SK-N-SH (cell line): ENCODE results near the gene DAPP1. TPM values are rescaled to one million over a fixed set of nuclear protein-coding genes. Genes with fewer than 3 reads are reported as not detected.
A peak's percentile ranks its signal among the peaks of the same experiment; 100 is the strongest.

Experiments used
- CTCF ChIA-PET: fragments of 300-600, 350-600 bp; formaldehyde crosslinking; extraction: SDS; loops from one replicate; lab custom pipeline; 2021; lab: Yijun Ruan, JAX
- POLR2A ChIA-PET: fragments of 350-600 bp; sonication (Branson Sonifier 250); formaldehyde crosslinking; extraction: SDS; loops from one replicate; lab custom pipeline; 2020; ENCODE audit warnings: antibody characterized with exemption, inconsistent platforms; lab: Yijun Ruan, JAX
- DNase-seq: peaks from one replicate; pipeline ENCODE4 v3.0.0; 2012
- H2AFZ ChIP-seq: fragments of 200-600 bp; sonication (generic); 2 replicates; pipeline ENCODE4 v1.8.1; 2016; ENCODE audit warnings: antibody characterized with exemption, mild to moderate bottlenecking, low read depth
- H3F3A ChIP-seq: fragments of 200-600 bp; sonication (generic); replicated peaks from 2 replicates; pipeline ENCODE3; 2016; ENCODE audit warnings: antibody characterized with exemption, mild to moderate bottlenecking; ENCODE audit not compliant: insufficient read depth
- H3K27ac ChIP-seq, 2 experiments: fragments of 200-500 bp in 1 of 2; fragments of 200-600 bp in 1 of 2; sonication (Bioruptor generic) in 1 of 2; sonication (generic), shearing (Covaris generic) in 1 of 2; 2 replicates each; pipeline versions ENCODE4 v1.5.1 to v1.6.1; 2014 to 2016; ENCODE audit warnings: low read depth in 2 of 2, inconsistent platforms in 1 of 2, low read length in 1 of 2, mild to moderate bottlenecking in 1 of 2, mixed read lengths in 1 of 2
- H3K27me3 ChIP-seq: fragments of 200-600 bp; sonication (generic), shearing (Covaris generic); 2 replicates; pipeline ENCODE4 v1.6.1; 2016; ENCODE audit warnings: mixed run types; ENCODE audit not compliant: insufficient read depth
- H3K36me3 ChIP-seq, 2 experiments: fragments of 200-500 bp in 1 of 2; fragments of 200-600 bp in 1 of 2; sonication (Bioruptor generic) in 1 of 2; sonication (generic) in 1 of 2; replicated peaks in 1 of 2; 2 replicates each; pipeline versions ENCODE3 to v1.5.1; 2014 to 2016; ENCODE audit warnings: low read length in 1 of 2, mild to moderate bottlenecking in 1 of 2; ENCODE audit not compliant: insufficient read depth in 2 of 2, control insufficient read depth in 1 of 2
- H3K4me1 ChIP-seq, 2 experiments: fragments of 200-500 bp in 1 of 2; fragments of 200-600 bp in 1 of 2; sonication (Bioruptor generic) in 1 of 2; sonication (generic), shearing (Covaris generic) in 1 of 2; 2 replicates each; pipeline versions ENCODE4 v1.5.1 to v1.6.1; 2014 to 2016; ENCODE audit warnings: low read depth in 1 of 2, low read length in 1 of 2, mixed run types in 1 of 2; ENCODE audit not compliant: insufficient read depth in 2 of 2, control insufficient read depth in 1 of 2
- H3K4me2 ChIP-seq: fragments of 200-600 bp; sonication (generic), shearing (Covaris generic); 2 replicates; pipeline ENCODE4 v1.6.1; 2017; ENCODE audit warnings: mixed run types
- H3K4me3 ChIP-seq, 2 experiments: fragments of 200-500 bp in 1 of 2; fragments of 200-600 bp in 1 of 2; sonication (Bioruptor generic) in 1 of 2; sonication (generic), shearing (Covaris generic) in 1 of 2; 2 replicates each; pipeline versions ENCODE4 v1.5.1 to v1.8.1; 2014 to 2016; ENCODE audit warnings: low read depth in 2 of 2, inconsistent platforms in 1 of 2, low read length in 1 of 2, mild to moderate bottlenecking in 1 of 2, mixed read lengths in 1 of 2, moderate library complexity in 1 of 2
- H3K79me2 ChIP-seq: fragments of 200-600 bp; sonication (generic); 2 replicates; pipeline ENCODE4 v1.8.1; 2017; ENCODE audit warnings: mild to moderate bottlenecking; ENCODE audit not compliant: insufficient read depth
- H3K9ac ChIP-seq: fragments of 200-600 bp; sonication (generic); 2 replicates; pipeline ENCODE4 v1.6.1; 2017; ENCODE audit warnings: mixed run types
- H3K9me2 ChIP-seq: fragments of 200-600 bp; sonication (generic); 2 replicates; pipeline ENCODE4 v1.6.1; 2017; ENCODE audit warnings: mixed run types
- H3K9me3 ChIP-seq: fragments of 200-600 bp; sonication (generic); 2 replicates; pipeline ENCODE4 v1.6.1; 2017; ENCODE audit warnings: mixed run types, mild to moderate bottlenecking, moderate library complexity
- H4K20me1 ChIP-seq: fragments of 200-600 bp; sonication (generic); 2 replicates; pipeline ENCODE4 v1.6.1; 2017; ENCODE audit warnings: mild to moderate bottlenecking, mixed run types; ENCODE audit not compliant: insufficient read depth
- CHD2 ChIP-seq: fragments of 150-350 bp; IDR thresholded peaks from 2 replicates; pipeline ENCODE4 v1.6.1; 2018; ENCODE audit warnings: low read length; ENCODE audit not compliant: partially characterized antibody
- CTCF ChIP-seq: fragments of 200-600 bp; sonication (generic); IDR thresholded peaks from 2 replicates; pipeline ENCODE4 v1.6.1; 2017; ENCODE audit warnings: antibody characterized with exemption, mild to moderate bottlenecking, moderate library complexity
- ELF1 ChIP-seq: IDR thresholded peaks from 2 replicates; pipeline ENCODE4 v1.4.0; 2012
- EP300 ChIP-seq, 2 experiments: IDR thresholded peaks; 2 replicates each; pipeline versions ENCODE4 v1.4.0 to v1.6.1; 2012; ENCODE audit warnings: borderline replicate concordance in 1 of 2, low read depth in 1 of 2, low read length in 1 of 2
- FOXM1 ChIP-seq: IDR thresholded peaks from 2 replicates; pipeline ENCODE4 v1.4.0; 2012; ENCODE audit warnings: low read depth, mild to moderate bottlenecking
- GABPA ChIP-seq: IDR thresholded peaks from 2 replicates; pipeline ENCODE4 v1.4.0; 2012; ENCODE audit warnings: low read depth, mild to moderate bottlenecking
- GATA2 ChIP-seq: sonication (generic); formaldehyde crosslinking; IDR thresholded peaks from 2 replicates; pipeline ENCODE4 v1.5.0; 2020; ENCODE audit warnings: mild to moderate bottlenecking, missing genetic modification reagents
- IRF3 ChIP-seq: fragments of 150-350 bp; IDR thresholded peaks from 2 replicates; pipeline ENCODE4 v1.6.1; 2016; ENCODE audit warnings: mild to moderate bottlenecking, low read depth, low read length
- JUND ChIP-seq: IDR thresholded peaks from 2 replicates; pipeline ENCODE4 v1.4.0; 2012
- MEF2A ChIP-seq: IDR thresholded peaks from 2 replicates; pipeline ENCODE4 v1.4.0; 2012; ENCODE audit warnings: low read depth, borderline replicate concordance
- MXI1 ChIP-seq: IDR thresholded peaks from 2 replicates; pipeline ENCODE4 v1.6.1; 2012; ENCODE audit warnings: mild to moderate bottlenecking, low read depth, low read length, improper control_type of control experiment
- NFIC ChIP-seq: IDR thresholded peaks from 2 replicates; pipeline ENCODE4 v1.4.0; 2012; ENCODE audit warnings: borderline replicate concordance
- NRF1 ChIP-seq: IDR thresholded peaks from 2 replicates; pipeline ENCODE4 v1.6.1; 2012; ENCODE audit warnings: low read depth, mild to moderate bottlenecking, low read length
- RAD21 ChIP-seq: IDR thresholded peaks from 2 replicates; pipeline ENCODE4 v1.6.1; 2012; ENCODE audit warnings: mild to moderate bottlenecking, low read length
- RCOR1 ChIP-seq: fragments of 150-350 bp; IDR thresholded peaks from 2 replicates; pipeline ENCODE4 v1.6.1; 2017; ENCODE audit warnings: antibody characterized with exemption, low read length
- SIN3A ChIP-seq: IDR thresholded peaks from 2 replicates; pipeline ENCODE4 v1.6.1; 2012; ENCODE audit warnings: low read depth, mild to moderate bottlenecking, low read length, moderate library complexity, borderline replicate concordance
- SMC3 ChIP-seq: IDR thresholded peaks from 2 replicates; pipeline ENCODE4 v1.6.1; 2012; ENCODE audit warnings: low read depth, low read length, improper control_type of control experiment
- TAF1 ChIP-seq: IDR thresholded peaks from 2 replicates; pipeline ENCODE4 v1.6.1; 2012; ENCODE audit warnings: low read depth, mild to moderate bottlenecking, low read length, moderate library complexity, borderline replicate concordance
- WGBS: methylation state at CpG from one replicate; pipeline ENCODE4 v1.1.6; 2017; ENCODE audit warnings: low lambda C conversion rate; 5-methylcytosine and 5-hydroxymethylcytosine counted together
- polyA plus RNA-seq, 3 experiments: library from polyadenylated mRNA; depleted of rRNA; stranded (reverse); fragments of >200 nt; gene quantifications; 2 replicates each; pipeline ENCODE4 v1.2.3, GENCODE V29; 2012
- TF ChIP-seq, protein P1 (sequence below): IDR thresholded peaks from 2 replicates; pipeline ENCODE4 v1.4.0; 2012; ENCODE audit warnings: low read depth, borderline replicate concordance

Gene DAPP1
- polyA plus RNA-seq, 1 of the 3 experiments (the other 2 are of a cell fraction): not detected

DNA sequence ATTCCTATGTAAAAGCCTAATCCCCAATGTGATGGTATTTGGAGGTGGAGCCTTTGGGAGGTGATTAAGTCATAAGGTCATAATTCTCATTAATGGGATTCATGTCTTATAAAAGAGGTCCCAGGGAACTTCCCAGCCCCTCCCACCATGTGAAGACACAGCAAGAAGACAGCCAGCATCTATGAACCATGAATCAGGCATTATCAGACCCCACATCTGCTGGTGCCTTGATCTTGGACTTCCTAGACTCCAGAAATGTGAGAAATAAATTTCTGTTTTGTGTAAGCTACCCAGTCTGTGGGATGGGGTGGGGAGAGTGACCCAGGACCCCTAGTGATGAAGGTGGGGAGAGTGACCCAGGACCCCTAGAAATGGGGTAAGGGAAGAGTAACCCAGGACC lies 6.1 kb upstream of the DAPP1 start:
- ChIA-PET POLR2A (no interaction called here), CTCF (interaction anchor here (0.9 to 2.9 kb wide), 6 partner anchors 61 to 252 kb away, joined by 3 to 25 read pairs (median 5); no protein-coding TSS in a partner anchor)
- H3K4me2 ChIP-seq: no peak overlapping the region

DNA sequence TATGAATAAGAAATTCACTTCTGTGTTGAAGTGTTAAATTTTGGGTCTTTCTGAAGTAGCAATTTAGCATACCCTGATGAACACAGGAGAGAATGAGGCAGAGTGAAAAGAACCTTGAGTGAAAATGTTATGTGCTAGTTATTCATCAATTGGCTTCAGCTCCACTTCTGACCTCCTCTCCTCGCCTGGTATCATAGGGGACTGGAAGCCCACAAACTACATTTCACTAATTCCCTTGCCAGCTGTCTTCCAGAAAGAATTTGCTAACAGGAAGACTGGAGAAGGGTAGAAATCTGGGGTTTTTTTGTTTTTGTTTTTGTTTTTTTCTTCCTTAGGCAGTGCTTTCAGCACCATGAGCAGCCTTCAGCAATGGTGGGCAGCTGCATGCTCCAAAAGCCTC lies 5.5 kb upstream of the DAPP1 start:
- WGBS: 13% methylated on average over 1 of the region's 1 CpG
- no peaks in the 10 kb centered on the region for H4K20me1 ChIP-seq
- no peak overlapping the region for H3K9ac ChIP-seq
- no peaks in the 10 kb centered on the region for H3K9me2 ChIP-seq
- H3K9me3 ChIP-seq: no peaks in the 10 kb centered on the region
- POLR2A ChIA-PET: no interaction called here
- DNase-seq: no peak
- H2AFZ ChIP-seq: no peak overlapping the region
- no peaks in the 10 kb centered on the region for H3K79me2 ChIP-seq
- H3K36me3 ChIP-seq: no peaks in the 10 kb centered on the region
- no peak overlapping the region for H3K27ac ChIP-seq
- no peaks in the 10 kb centered on the region for H3F3A ChIP-seq
- H3K4me3 ChIP-seq: no peak overlapping the region
- no peak overlapping the region for H3K4me2 ChIP-seq
- TF ChIP-seq SMC3: no peak
- TF ChIP-seq TAF1: no peak
- no peak for TF ChIP-seq SIN3A
- TF ChIP-seq RAD21: no peak
- no peak for TF ChIP-seq JUND
- no peak for TF ChIP-seq GATA2 (CRISPR knock-in tag)
- TF ChIP-seq NFIC: no peak
- no peak for TF ChIP-seq NRF1
- H3K27me3 ChIP-seq: no peaks in the 10 kb centered on the region
- CTCF ChIA-PET: interaction anchor here (0.7 to 1.7 kb wide), 12 partner anchors 8 to 253 kb away, joined by 3 to 6 read pairs (median 4); no protein-coding TSS in a partner anchor
- H3K4me1 ChIP-seq: no peaks in the 10 kb centered on the region

More for the DNA sequence above, 6.1 kb upstream of the DAPP1 start:
- Histone ChIP-seq H4K20me1 (no peaks in the 10 kb centered on the region), H3F3A (no peaks in the 10 kb centered on the region), H3K9me2 (no peaks in the 10 kb centered on the region), H3K9ac (no peak overlapping the region), H3K36me3 (no peaks in the 10 kb centered on the region), H3K27me3 (peaks cover 5% of the 10 kb centered on the region; the same call in 1 of the 2 replicates), H3K4me1 (no peaks in the 10 kb centered on the region), H3K4me3 (no peak overlapping the region), H3K79me2 (no peaks in the 10 kb centered on the region), H2AFZ (no peak overlapping the region), H3K9me3 (no peaks in the 10 kb centered on the region), H3K27ac (no peak overlapping the region)
- no peak for DNase-seq
- TF ChIP-seq SMC3 (no peak), MXI1 (no peak), RAD21 (no peak)

- no peak for DNase-seq
- Histone ChIP-seq H3K36me3 (no peaks in the 10 kb centered on the region), H3K4me1 (no peaks in the 10 kb centered on the region), H3K4me2 (no peak overlapping the region), H4K20me1 (no peaks in the 10 kb centered on the region), H3K79me2 (no peaks in the 10 kb centered on the region), H3K27me3 (no peaks in the 10 kb centered on the region), H3K9ac (no peak overlapping the region), H2AFZ (no peak overlapping the region), H3K4me3 (no peak overlapping the region), H3K9me3 (no peaks in the 10 kb centered on the region), H3K27ac (no peak overlapping the region), H3F3A (no peaks in the 10 kb centered on the region), H3K9me2 (no peaks in the 10 kb centered on the region)
- CTCF ChIA-PET: interaction anchor here (0.7 to 1.7 kb wide), 11 partner anchors 9 to 254 kb away, joined by 3 to 6 read pairs (median 4); no protein-coding TSS in a partner anchor
- POLR2A ChIA-PET: no interaction called here
- WGBS: 58% methylated on average over 1 of the region's 1 CpG
- no peak for TF ChIP-seq SIN3A
- TF ChIP-seq FOXM1: no peak
- TF ChIP-seq ELF1: no peak
- peak; percentile 38 for TF ChIP-seq RAD21
- no peak for TF ChIP-seq MEF2A
- no peak for TF ChIP-seq CHD2
- no peak for TF ChIP-seq GABPA
- TF ChIP-seq, protein P1, sequence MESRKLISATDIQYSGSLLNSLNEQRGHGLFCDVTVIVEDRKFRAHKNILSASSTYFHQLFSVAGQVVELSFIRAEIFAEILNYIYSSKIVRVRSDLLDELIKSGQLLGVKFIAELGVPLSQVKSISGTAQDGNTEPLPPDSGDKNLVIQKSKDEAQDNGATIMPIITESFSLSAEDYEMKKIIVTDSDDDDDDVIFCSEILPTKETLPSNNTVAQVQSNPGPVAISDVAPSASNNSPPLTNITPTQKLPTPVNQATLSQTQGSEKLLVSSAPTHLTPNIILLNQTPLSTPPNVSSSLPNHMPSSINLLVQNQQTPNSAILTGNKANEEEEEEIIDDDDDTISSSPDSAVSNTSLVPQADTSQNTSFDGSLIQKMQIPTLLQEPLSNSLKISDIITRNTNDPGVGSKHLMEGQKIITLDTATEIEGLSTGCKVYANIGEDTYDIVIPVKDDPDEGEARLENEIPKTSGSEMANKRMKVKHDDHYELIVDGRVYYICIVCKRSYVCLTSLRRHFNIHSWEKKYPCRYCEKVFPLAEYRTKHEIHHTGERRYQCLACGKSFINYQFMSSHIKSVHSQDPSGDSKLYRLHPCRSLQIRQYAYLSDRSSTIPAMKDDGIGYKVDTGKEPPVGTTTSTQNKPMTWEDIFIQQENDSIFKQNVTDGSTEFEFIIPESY: no peak
- TF ChIP-seq RCOR1: no peak
- no peak for TF ChIP-seq MXI1
- peak; percentile 52; the same call in 1 of the 2 replicates for TF ChIP-seq CTCF
- TF ChIP-seq EP300 (IDR thresholded peaks at IDR 0.05; ENCODE audit: borderline replicate concordance in 1 of 2, low read depth in 1 of 2, low read length in 1 of 2): no peak
- TF ChIP-seq IRF3: no peak
Measured at GRCh38 chr4:99811850-99812249, 4.8 kb upstream of the DAPP1 start.
